Naive thymus-derived CD4-positive, alpha-beta T cell (primary cell): Measurements from ENCODE around the gene PSME4. TPM values are rescaled to one million over a fixed set of nuclear protein-coding genes. Genes with fewer than 3 reads are reported as not detected.

Experiments used
- ATAC-seq: fragments of 150-1000 bp; cut with Tn5 transposase; 2 replicates; pipeline ENCODE4 v1.10.0; 2021; ENCODE audit warnings: mild to moderate bottlenecking, moderate library complexity
- CTCF ChIA-PET: fragments of 350-600 bp; sonication (Branson Sonifier 250); formaldehyde crosslinking; loops from one replicate; lab custom pipeline; 2021; ENCODE audit warnings: antibody characterized with exemption; lab: Charles Lee
- POLR2A ChIA-PET: fragments of 350-600 bp; sonication (Branson Sonifier 250); formaldehyde crosslinking; loops from one replicate; lab custom pipeline; 2021; ENCODE audit warnings: antibody characterized with exemption, inconsistent platforms; lab: Charles Lee
- DNase-seq, 9 donors: peaks; one replicate each; pipeline versions ENCODE4 v3.0.0 to v3.0.0-alpha.2; 2020 to 2022; ENCODE audit warnings: mixed read lengths in 1 of 9
- H3K27ac ChIP-seq: one replicate; pipeline ENCODE4 v1.7.0; 2013; ENCODE audit warnings: mild to moderate bottlenecking, low read depth, low read length, moderate library complexity
- H3K27me3 ChIP-seq, 2 donors: one replicate each; pipeline ENCODE4 v1.7.0; 2013; ENCODE audit warnings: low read length in 2 of 2, mild to moderate bottlenecking in 2 of 2, moderate library complexity in 2 of 2; ENCODE audit not compliant: control insufficient read depth in 2 of 2, insufficient read depth in 2 of 2
- H3K36me3 ChIP-seq, 3 experiments: 1 replicate in 2 of 3; 2 replicates in 1 of 3; pipeline ENCODE4 v1.7.0; 2013; ENCODE audit warnings: low read length in 3 of 3, mild to moderate bottlenecking in 3 of 3, moderate library complexity in 1 of 3; ENCODE audit not compliant: insufficient read depth in 3 of 3, control insufficient read depth in 2 of 3
- H3K4me1 ChIP-seq, 2 donors: one replicate each; pipeline ENCODE4 v1.7.0; 2013; ENCODE audit warnings: low read length in 2 of 2, mild to moderate bottlenecking in 2 of 2, moderate library complexity in 1 of 2; ENCODE audit not compliant: control insufficient read depth in 2 of 2, insufficient read depth in 2 of 2
- H3K4me3 ChIP-seq: 2 replicates; pipeline ENCODE4 v1.7.0; 2013; ENCODE audit warnings: mild to moderate bottlenecking, low read length
- H3K9me3 ChIP-seq, 3 experiments: 1 replicate in 2 of 3; 2 replicates in 1 of 3; pipeline ENCODE4 v1.7.0; 2013; ENCODE audit warnings: low read length in 3 of 3; ENCODE audit not compliant: control insufficient read depth in 2 of 3
- H3K27ac Mint-ChIP-seq, 9 donors: one replicate each; pipeline ENCODE4 v1.8.0; 2020 to 2022; ENCODE audit warnings: mixed read lengths in 9 of 9, mild to moderate bottlenecking in 8 of 9, moderate library complexity in 5 of 9, inconsistent platforms in 2 of 9
- H3K27me3 Mint-ChIP-seq, 5 donors: one replicate each; pipeline ENCODE4 v1.8.0; 2021 to 2022; ENCODE audit warnings: mixed read lengths in 5 of 5, mild to moderate bottlenecking in 1 of 5
- H3K36me3 Mint-ChIP-seq, 5 donors: one replicate each; pipeline ENCODE4 v1.8.0; 2020 to 2022; ENCODE audit warnings: mixed read lengths in 5 of 5, mild to moderate bottlenecking in 3 of 5, inconsistent platforms in 1 of 5
- H3K4me1 Mint-ChIP-seq, 7 donors: one replicate each; pipeline ENCODE4 v1.8.0; 2020 to 2022; ENCODE audit warnings: mixed read lengths in 7 of 7, mild to moderate bottlenecking in 3 of 7, inconsistent platforms in 1 of 7
- H3K4me3 Mint-ChIP-seq, 10 donors: one replicate each; pipeline ENCODE4 v1.8.0; 2020 to 2022; ENCODE audit warnings: mild to moderate bottlenecking in 10 of 10, mixed read lengths in 10 of 10, moderate library complexity in 6 of 10, inconsistent platforms in 2 of 10
- H3K9me3 Mint-ChIP-seq, 11 donors: one replicate each; pipeline ENCODE4 v1.8.0; 2020 to 2022; ENCODE audit warnings: mixed read lengths in 11 of 11, mild to moderate bottlenecking in 4 of 11, inconsistent platforms in 1 of 11, moderate library complexity in 1 of 11
- intact Hi-C, 2 donors: fragments of 100-400 bp; cut with micrococcal nuclease; formaldehyde crosslinking; loops; one replicate each; pipeline ENCODE4 v1.15.1; 2023
- polyA plus RNA-seq, 2 donors: library from polyadenylated mRNA; unstranded; fragments of 300-500 nt; fragmentation: Illumina TruSeq; gene quantifications; one replicate each; pipeline ENCODE4 v1.2.3, GENCODE V29; 2021
- total RNA-seq, 6 experiments: library from RNA in 5 of 6; stranded (reverse) in 5 of 6; gene quantifications; 1 replicate in 5 of 6; 2 replicates in 1 of 6; pipeline ENCODE4 v1.2.3 and lab custom pipeline; 2021 to 2026

The PSME4 gene
- total and polyA plus RNA-seq, 7 experiments from 2014 or later, result 2.4 to 80.1 (median 53.3) TPM

DNA sequence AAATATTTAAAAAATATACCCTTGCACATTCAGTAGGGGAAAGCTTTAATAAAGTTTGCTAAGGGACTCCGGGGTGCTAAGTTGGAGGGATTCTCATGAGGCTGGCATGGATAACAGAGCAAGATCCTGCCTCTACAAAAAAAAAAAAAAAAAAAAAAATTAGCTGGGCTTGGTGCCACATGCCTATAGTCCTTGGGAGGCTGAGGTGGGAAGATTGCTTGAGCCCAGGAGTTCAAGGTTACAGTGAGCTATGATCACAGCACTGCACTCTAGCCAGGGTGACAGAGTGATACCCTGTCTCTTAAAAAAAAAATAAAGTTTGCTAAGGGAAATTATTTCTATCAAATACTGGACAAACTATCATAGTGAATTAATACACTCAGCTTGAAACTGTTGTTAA, 93.7 kb downstream of the PSME4 start:
- Mint-ChIP-seq H3K4me1 (no peaks in the 10 kb centered on the region), H3K4me3 (no peak overlapping the region), H3K27me3 (no peaks in the 10 kb centered on the region), H3K27ac (peak overlapping the region in 1 of 9 donors; percentile 14), H3K36me3 (peaks cover 12 to 55% (median 25%) of the 10 kb centered on the region in 5 donors), H3K9me3 (no peaks in the 10 kb centered on the region)
- CTCF ChIA-PET, result no interaction called here
- H3K4me3 ChIP-seq, result no peak overlapping the region
- H3K36me3 ChIP-seq, result peaks cover 7 to 40% (median 12%) of the 10 kb centered on the region in 3 experiments
- no peak for DNase-seq
- H3K27me3 ChIP-seq, result no peaks in the 10 kb centered on the region
- intact Hi-C loops, result no loop called here
- POLR2A ChIA-PET, result interaction anchor here (0.6 kb wide), 1 partner anchor 93 kb away, joined by 3 read pairs; no protein-coding TSS in a partner anchor
- H3K27ac ChIP-seq, result no peak overlapping the region
- H3K4me1 ChIP-seq, result no peaks in the 10 kb centered on the region
- no peaks in the 10 kb centered on the region for H3K9me3 ChIP-seq
- ATAC-seq, result no peak

- Mint-ChIP-seq H3K4me3 (no peak overlapping the region), H3K27me3 (no peaks in the 10 kb centered on the region), H3K27ac (peak overlapping the region in 1 of 9 donors; percentile 9), H3K36me3 (peaks cover 9 to 37% (median 25%) of the 10 kb centered on the region in 5 donors), H3K4me1 (no peaks in the 10 kb centered on the region), H3K9me3 (no peaks in the 10 kb centered on the region)
- ATAC-seq (no peak), DNase-seq (no peak)
- CTCF ChIA-PET, result no interaction called here
- H3K9me3 ChIP-seq, result no peaks in the 10 kb centered on the region
- no peaks in the 10 kb centered on the region for H3K27me3 ChIP-seq
- POLR2A ChIA-PET, result no interaction called here
- H3K36me3 ChIP-seq, result peaks cover 7 to 24% (median 12%) of the 10 kb centered on the region in 3 experiments
- no peaks in the 10 kb centered on the region for H3K4me1 ChIP-seq
- no peak overlapping the region for H3K27ac ChIP-seq
- intact Hi-C loops, result no loop called here
- H3K4me3 ChIP-seq, result no peak overlapping the region
Measured at GRCh38 chr2:53874401-53874950, 96.3 kb downstream of the PSME4 start.

DNA sequence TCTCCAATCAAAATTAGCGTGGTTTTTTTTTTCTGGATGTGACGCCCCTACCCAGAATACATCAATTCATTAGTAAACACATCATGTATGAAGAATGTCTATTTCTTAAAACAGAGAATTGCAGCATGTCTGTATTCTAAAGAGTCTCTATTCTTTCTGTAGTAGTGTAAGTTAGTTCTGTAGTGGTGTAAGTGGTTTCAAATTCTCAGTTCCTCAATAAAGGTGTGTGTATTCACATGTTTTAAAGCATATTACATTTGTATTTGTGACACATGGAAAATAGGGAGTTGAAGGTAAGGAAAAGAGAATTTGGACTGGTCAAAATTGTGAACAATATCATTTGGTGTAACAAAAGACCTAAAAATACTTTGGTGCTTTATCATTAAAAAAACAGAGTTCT, 103.0 kb downstream of the PSME4 start:
- no peak for ATAC-seq
- no peak overlapping the region for H3K4me3 Mint-ChIP-seq
- DNase-seq, result no peak
- no peaks in the 10 kb centered on the region for H3K27me3 Mint-ChIP-seq
- peaks cover 0 to 15% (median 8%) of the 10 kb centered on the region in 7 donors for H3K4me1 Mint-ChIP-seq
- H3K36me3 Mint-ChIP-seq, result peaks cover 9 to 37% (median 15%) of the 10 kb centered on the region in 5 donors
- H3K4me3 ChIP-seq, result no peak overlapping the region
- peaks cover 0 to 6% of the 10 kb centered on the region in 2 donors for H3K4me1 ChIP-seq
- intact Hi-C loops, result no loop called here
- no peak overlapping the region for H3K27ac ChIP-seq
- no peaks in the 10 kb centered on the region for H3K9me3 ChIP-seq
- no peaks in the 10 kb centered on the region for H3K27me3 ChIP-seq
- ChIA-PET POLR2A (no interaction called here), CTCF (no interaction called here)
- H3K9me3 Mint-ChIP-seq, result no peaks in the 10 kb centered on the region
- H3K36me3 ChIP-seq, result peaks cover 0 to 29% (median 11%) of the 10 kb centered on the region in 3 experiments
- H3K27ac Mint-ChIP-seq, result peak overlapping the region in 1 of 9 donors; percentile 6

- no peak overlapping the region for H3K4me3 Mint-ChIP-seq
- H3K36me3 ChIP-seq, result peaks cover 0 to 29% (median 11%) of the 10 kb centered on the region in 3 experiments
- POLR2A ChIA-PET, result interaction anchor here (0.7 kb wide), 1 partner anchor 12 kb away, joined by 3 read pairs; no protein-coding TSS in a partner anchor
- H3K9me3 ChIP-seq, result no peaks in the 10 kb centered on the region
- intact Hi-C loops, result no loop called here
- ATAC-seq, result no peak
- peaks cover 0 to 12% of the 10 kb centered on the region in 2 donors for H3K4me1 ChIP-seq
- H3K27ac Mint-ChIP-seq, result no peak overlapping the region
- DNase-seq, result no peak
- H3K27me3 Mint-ChIP-seq, result no peaks in the 10 kb centered on the region
- H3K9me3 Mint-ChIP-seq, result no peaks in the 10 kb centered on the region
- CTCF ChIA-PET, result interaction anchor here (0.6 kb wide), 1 partner anchor 11 kb away, joined by 3 read pairs; no protein-coding TSS in a partner anchor
- peaks cover 3 to 20% (median 12%) of the 10 kb centered on the region in 7 donors for H3K4me1 Mint-ChIP-seq
- no peak overlapping the region for H3K4me3 ChIP-seq
- peaks cover 9 to 40% (median 16%) of the 10 kb centered on the region in 5 donors for H3K36me3 Mint-ChIP-seq
- no peak overlapping the region for H3K27ac ChIP-seq
- no peaks in the 10 kb centered on the region for H3K27me3 ChIP-seq
Measured at GRCh38 chr2:53867169-53867568, 103.6 kb downstream of the PSME4 start.

DNA sequence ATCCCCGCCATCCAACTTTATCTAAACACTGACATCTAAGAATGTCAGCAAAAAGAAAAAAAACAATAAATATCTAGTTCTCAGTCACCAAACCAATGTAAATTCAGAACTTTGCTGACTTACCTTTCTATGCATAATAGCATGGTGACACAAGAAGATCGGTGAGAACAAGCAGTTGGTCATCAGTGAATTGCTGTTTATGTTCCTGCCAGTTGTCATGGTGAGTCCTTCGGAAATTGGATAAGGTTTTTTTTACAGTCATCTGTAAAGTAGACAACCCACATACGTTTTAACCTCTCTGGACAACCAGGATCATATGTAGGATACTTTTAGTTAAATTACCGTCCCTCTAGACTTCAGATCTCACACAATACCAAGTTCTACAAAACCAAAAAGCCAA, 104.8 kb downstream of the PSME4 start:
- H3K4me3 ChIP-seq, result no peak overlapping the region
- Mint-ChIP-seq H3K9me3 (no peaks in the 10 kb centered on the region), H3K27me3 (no peaks in the 10 kb centered on the region), H3K4me3 (no peak overlapping the region), H3K36me3 (peaks cover 9 to 41% (median 16%) of the 10 kb centered on the region in 5 donors), H3K27ac (peak overlapping the region in 3 of 9 donors; percentile 18 to 79 (median 67)), H3K4me1 (peaks cover 6 to 32% (median 22%) of the 10 kb centered on the region in 7 donors)
- H3K4me1 ChIP-seq, result peaks cover 0 to 15% of the 10 kb centered on the region in 2 donors
- no peaks in the 10 kb centered on the region for H3K27me3 ChIP-seq
- intact Hi-C loops, result no loop called here
- ATAC-seq, result no peak
- no peak overlapping the region for H3K27ac ChIP-seq
- ChIA-PET POLR2A (no interaction called here), CTCF (no interaction called here)
- no peaks in the 10 kb centered on the region for H3K9me3 ChIP-seq
- no peak for DNase-seq
- H3K36me3 ChIP-seq, result peaks cover 0 to 29% (median 11%) of the 10 kb centered on the region in 3 experiments

DNA sequence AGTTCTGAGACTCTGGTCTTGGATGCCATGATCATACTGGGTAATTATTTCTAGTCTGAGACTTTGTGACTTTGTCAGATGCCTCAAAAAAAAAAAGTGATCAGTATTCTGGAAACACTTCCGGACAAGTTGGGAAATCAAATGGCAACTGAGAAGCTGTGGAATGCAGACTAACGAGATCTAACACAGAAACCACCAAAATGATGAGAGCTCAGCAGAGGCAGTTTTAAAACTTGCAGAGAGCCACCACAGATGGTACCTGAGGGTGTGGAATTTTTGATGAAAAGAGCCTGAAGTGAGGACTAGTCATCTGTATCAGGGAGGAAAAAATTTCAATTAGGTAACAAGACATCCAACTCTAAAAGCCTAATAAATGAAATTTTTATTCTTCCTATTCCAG, 105.5 kb downstream of the PSME4 start:
- no peaks in the 10 kb centered on the region for H3K27me3 Mint-ChIP-seq
- no peaks in the 10 kb centered on the region for H3K9me3 Mint-ChIP-seq
- POLR2A ChIA-PET, result no interaction called here
- no peaks in the 10 kb centered on the region for H3K27me3 ChIP-seq
- no peak overlapping the region for H3K4me3 ChIP-seq
- no peaks in the 10 kb centered on the region for H3K9me3 ChIP-seq
- intact Hi-C loops, result no loop called here
- H3K27ac ChIP-seq, result no peak overlapping the region
- H3K27ac Mint-ChIP-seq, result peak overlapping the region in 1 of 9 donors; percentile 62
- no peak for DNase-seq
- peaks cover 0 to 15% of the 10 kb centered on the region in 2 donors for H3K4me1 ChIP-seq
- no peak overlapping the region for H3K4me3 Mint-ChIP-seq
- no peak for ATAC-seq
- H3K36me3 Mint-ChIP-seq, result peaks cover 9 to 47% (median 16%) of the 10 kb centered on the region in 5 donors
- H3K36me3 ChIP-seq, result peaks cover 0 to 29% (median 11%) of the 10 kb centered on the region in 3 experiments
- peaks cover 6 to 32% (median 22%) of the 10 kb centered on the region in 7 donors for H3K4me1 Mint-ChIP-seq
- CTCF ChIA-PET, result no interaction called here
